ENCODE data around the gene COPA. TPM values are rescaled to one million over a fixed set of nuclear protein-coding genes. Genes with fewer than 3 reads are reported as not detected.
A peak's percentile ranks its signal among the peaks of the same experiment; 100 is the strongest.

Gene COPA
- total and polyA plus RNA-seq, 10 of the 15 experiments (the other 5 are each of a cell fraction or from before 2014, with no cell fraction given) = 53.7 to 180 (median 123) TPM

DNA sequence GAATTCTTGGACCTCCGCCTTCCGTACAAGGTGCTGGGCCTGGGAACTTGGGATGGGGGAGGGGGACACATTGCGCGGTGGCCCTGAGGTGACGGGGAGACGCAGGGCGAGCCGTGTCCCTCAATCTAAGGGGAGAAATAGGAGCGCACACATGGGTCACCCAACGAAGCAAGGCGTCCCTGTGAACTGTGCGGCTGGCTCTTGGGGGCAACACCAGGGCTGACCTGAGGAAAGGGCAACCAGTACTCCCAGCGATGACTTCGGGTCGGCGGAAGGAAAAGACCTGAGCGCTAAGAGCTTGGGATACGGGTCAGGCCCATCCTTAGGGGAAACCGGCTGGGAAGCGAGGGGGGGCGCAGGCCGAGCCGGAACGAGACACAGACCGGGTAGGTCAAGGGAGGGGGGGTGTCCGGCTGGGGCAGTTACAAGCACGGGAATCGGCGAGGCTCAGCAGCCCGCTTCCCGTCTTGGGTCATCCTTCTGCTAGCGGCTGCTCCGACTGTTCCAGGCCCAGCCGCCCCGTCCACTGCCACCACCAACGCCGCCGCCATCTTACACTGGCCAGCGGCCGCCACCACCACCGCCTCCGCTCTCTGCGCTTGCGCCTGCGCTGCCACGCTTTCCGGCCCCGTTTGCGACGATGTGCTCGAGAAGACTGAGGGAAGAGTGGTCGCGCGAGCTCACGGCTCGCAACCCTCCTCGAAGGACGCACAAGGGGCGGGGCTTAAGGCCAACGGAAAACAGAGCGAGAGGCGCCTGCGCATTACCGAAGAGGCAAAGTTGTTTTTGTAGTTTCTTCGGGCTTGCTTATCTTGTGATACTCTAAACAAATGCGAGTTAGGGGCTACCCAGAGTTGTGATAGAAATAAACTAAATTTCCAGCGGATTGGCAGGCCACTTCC is 80.9 kb downstream of the COPA start, which contains the start of gene DCAF8 (continued):
- no peak for TF ChIP-seq PBX3 (IDR thresholded peaks at IDR 0.05; ENCODE audit: insufficient replicate concordance, low read depth, low read length)
- TF ChIP-seq BMI1 (IDR thresholded peaks at IDR 0.05; ENCODE audit: borderline replicate concordance) = no peak
- TF ChIP-seq, protein P1, sequence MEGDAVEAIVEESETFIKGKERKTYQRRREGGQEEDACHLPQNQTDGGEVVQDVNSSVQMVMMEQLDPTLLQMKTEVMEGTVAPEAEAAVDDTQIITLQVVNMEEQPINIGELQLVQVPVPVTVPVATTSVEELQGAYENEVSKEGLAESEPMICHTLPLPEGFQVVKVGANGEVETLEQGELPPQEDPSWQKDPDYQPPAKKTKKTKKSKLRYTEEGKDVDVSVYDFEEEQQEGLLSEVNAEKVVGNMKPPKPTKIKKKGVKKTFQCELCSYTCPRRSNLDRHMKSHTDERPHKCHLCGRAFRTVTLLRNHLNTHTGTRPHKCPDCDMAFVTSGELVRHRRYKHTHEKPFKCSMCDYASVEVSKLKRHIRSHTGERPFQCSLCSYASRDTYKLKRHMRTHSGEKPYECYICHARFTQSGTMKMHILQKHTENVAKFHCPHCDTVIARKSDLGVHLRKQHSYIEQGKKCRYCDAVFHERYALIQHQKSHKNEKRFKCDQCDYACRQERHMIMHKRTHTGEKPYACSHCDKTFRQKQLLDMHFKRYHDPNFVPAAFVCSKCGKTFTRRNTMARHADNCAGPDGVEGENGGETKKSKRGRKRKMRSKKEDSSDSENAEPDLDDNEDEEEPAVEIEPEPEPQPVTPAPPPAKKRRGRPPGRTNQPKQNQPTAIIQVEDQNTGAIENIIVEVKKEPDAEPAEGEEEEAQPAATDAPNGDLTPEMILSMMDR (IDR thresholded peaks at IDR 0.05 in 2 of 3, conservative IDR thresholded peaks at IDR 0.05 in 1 of 3; ENCODE audit: control insufficient read depth in 2 of 3, extremely low read depth in 1 of 3, insufficient read depth in 1 of 3, low read depth in 3 of 3, low read length in 3 of 3) = no peak
- no peak for TF ChIP-seq EP300 (IDR thresholded peaks at IDR 0.05; ENCODE audit: borderline replicate concordance in 1 of 2, control insufficient read depth in 1 of 2, low read depth in 2 of 2, low read length in 2 of 2)
- TF ChIP-seq SMAD5 (IDR thresholded peaks at IDR 0.05; ENCODE audit: low read depth) = no peak; the same call in 1 of the 2 replicates
- TF ChIP-seq YY1 (IDR thresholded peaks at IDR 0.05; ENCODE audit: low read depth, low read length) = peak; percentile 98
- TF ChIP-seq, protein P2, sequence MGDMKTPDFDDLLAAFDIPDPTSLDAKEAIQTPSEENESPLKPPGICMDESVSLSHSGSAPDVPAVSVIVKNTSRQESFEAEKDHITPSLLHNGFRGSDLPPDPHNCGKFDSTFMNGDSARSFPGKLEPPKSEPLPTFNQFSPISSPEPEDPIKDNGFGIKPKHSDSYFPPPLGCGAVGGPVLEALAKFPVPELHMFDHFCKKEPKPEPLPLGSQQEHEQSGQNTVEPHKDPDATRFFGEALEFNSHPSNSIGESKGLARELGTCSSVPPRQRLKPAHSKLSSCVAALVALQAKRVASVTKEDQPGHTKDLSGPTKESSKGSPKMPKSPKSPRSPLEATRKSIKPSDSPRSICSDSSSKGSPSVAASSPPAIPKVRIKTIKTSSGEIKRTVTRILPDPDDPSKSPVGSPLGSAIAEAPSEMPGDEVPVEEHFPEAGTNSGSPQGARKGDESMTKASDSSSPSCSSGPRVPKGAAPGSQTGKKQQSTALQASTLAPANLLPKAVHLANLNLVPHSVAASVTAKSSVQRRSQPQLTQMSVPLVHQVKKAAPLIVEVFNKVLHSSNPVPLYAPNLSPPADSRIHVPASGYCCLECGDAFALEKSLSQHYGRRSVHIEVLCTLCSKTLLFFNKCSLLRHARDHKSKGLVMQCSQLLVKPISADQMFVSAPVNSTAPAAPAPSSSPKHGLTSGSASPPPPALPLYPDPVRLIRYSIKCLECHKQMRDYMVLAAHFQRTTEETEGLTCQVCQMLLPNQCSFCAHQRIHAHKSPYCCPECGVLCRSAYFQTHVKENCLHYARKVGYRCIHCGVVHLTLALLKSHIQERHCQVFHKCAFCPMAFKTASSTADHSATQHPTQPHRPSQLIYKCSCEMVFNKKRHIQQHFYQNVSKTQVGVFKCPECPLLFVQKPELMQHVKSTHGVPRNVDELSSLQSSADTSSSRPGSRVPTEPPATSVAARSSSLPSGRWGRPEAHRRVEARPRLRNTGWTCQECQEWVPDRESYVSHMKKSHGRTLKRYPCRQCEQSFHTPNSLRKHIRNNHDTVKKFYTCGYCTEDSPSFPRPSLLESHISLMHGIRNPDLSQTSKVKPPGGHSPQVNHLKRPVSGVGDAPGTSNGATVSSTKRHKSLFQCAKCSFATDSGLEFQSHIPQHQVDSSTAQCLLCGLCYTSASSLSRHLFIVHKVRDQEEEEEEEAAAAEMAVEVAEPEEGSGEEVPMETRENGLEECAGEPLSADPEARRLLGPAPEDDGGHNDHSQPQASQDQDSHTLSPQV (IDR thresholded peaks at IDR 0.05) = no peak
- no peak for TF ChIP-seq IRF4 (IDR thresholded peaks at IDR 0.05; ENCODE audit: low read depth, low read length)
- TF ChIP-seq PAX8 (IDR thresholded peaks at IDR 0.05) = no peak
- no peak for TF ChIP-seq ZBTB11 (CRISPR knock-in tag; IDR thresholded peaks at IDR 0.05)
- TF ChIP-seq SPI1 (IDR thresholded peaks at IDR 0.05; ENCODE audit: borderline replicate concordance, insufficient read depth, low read depth, low read length) = no peak
- TF ChIP-seq ATF2 (IDR thresholded peaks at IDR 0.05; ENCODE audit: low read length) = no peak
- no peak for TF ChIP-seq NR2C2 (IDR thresholded peaks at IDR 0.05; ENCODE audit: borderline replicate concordance, control insufficient read depth, insufficient read length, low read depth)
- TF ChIP-seq HDGF (IDR thresholded peaks at IDR 0.05) = peak; percentile 91
- TF ChIP-seq RUNX3 (IDR thresholded peaks at IDR 0.05; ENCODE audit: low read length) = peak; percentile 34; the same call in 1 of the 2 replicates
- TF ChIP-seq GATAD2B (conservative IDR thresholded peaks at IDR 0.05; ENCODE audit: low read depth) = peak; percentile 52

All from GM12878 (cell line).